ENCODE results near the gene LAMB4.
A peak's percentile ranks its signal among the peaks of the same experiment; 100 is the strongest.

The LAMB4 gene

GRCh38 chr7:108014215-108014614 lies 115.9 kb downstream of the LAMB4 start:
- no peak for TF ChIP-seq CTCF (conservative IDR thresholded peaks at IDR 0.05; ENCODE audit: low read length)
- DNase-seq (ENCODE audit: low read depth) = peak; percentile 31
- H3K4me3 ChIP-seq (ENCODE audit: low read length) = no peak overlapping the region

GRCh38 chr7:108012499-108013430 lies 117.4 kb downstream of the LAMB4 start:
- no peak overlapping the region for H3K4me3 ChIP-seq (ENCODE audit: low read length)
- TF ChIP-seq CTCF (conservative IDR thresholded peaks at IDR 0.05; ENCODE audit: low read length) = no peak
- no peak for DNase-seq (ENCODE audit: low read depth)

- DNase-seq (ENCODE audit: low read depth) = no peak
- no peak overlapping the region for H3K4me3 ChIP-seq (ENCODE audit: low read length)
- no peak for TF ChIP-seq CTCF (conservative IDR thresholded peaks at IDR 0.05; ENCODE audit: low read length)
Measured at GRCh38 chr7:108010377-108010776, 119.8 kb downstream of the LAMB4 start.

- no peak for DNase-seq (ENCODE audit: low read depth)
- no peak for TF ChIP-seq CTCF (conservative IDR thresholded peaks at IDR 0.05; ENCODE audit: low read length)
- H3K4me3 ChIP-seq (ENCODE audit: low read length) = no peak overlapping the region
Measured at GRCh38 chr7:108009873-108010272, 120.3 kb downstream of the LAMB4 start.

GRCh38 chr7:108008827-108009226 lies 121.3 kb downstream of the LAMB4 start:
- H3K4me3 ChIP-seq (ENCODE audit: low read length) = no peak overlapping the region
- no peak for TF ChIP-seq CTCF (conservative IDR thresholded peaks at IDR 0.05; ENCODE audit: low read length)
- DNase-seq (ENCODE audit: low read depth) = no peak

- no peak for DNase-seq (ENCODE audit: low read depth)
- no peak overlapping the region for H3K4me3 ChIP-seq (ENCODE audit: low read length)
- no peak for TF ChIP-seq CTCF (conservative IDR thresholded peaks at IDR 0.05; ENCODE audit: low read length)
Measured at GRCh38 chr7:108008240-108008639, 121.9 kb downstream of the LAMB4 start.

- TF ChIP-seq CTCF (conservative IDR thresholded peaks at IDR 0.05; ENCODE audit: low read length) = no peak
- H3K4me3 ChIP-seq (ENCODE audit: low read length) = no peak overlapping the region
- DNase-seq (ENCODE audit: low read depth) = no peak
Measured at GRCh38 chr7:108007762-108008161, 122.4 kb downstream of the LAMB4 start.
